ENCODE data around the gene RAB7A. TPM values are rescaled to one million over a fixed set of nuclear protein-coding genes. Genes with fewer than 3 reads are reported as not detected.

Gene RAB7A
- total and polyA plus RNA-seq, 2 of the 8 experiments (the other 6 are each of a cell fraction or from before 2014, with no cell fraction given) = 179 to 195 TPM

DNA sequence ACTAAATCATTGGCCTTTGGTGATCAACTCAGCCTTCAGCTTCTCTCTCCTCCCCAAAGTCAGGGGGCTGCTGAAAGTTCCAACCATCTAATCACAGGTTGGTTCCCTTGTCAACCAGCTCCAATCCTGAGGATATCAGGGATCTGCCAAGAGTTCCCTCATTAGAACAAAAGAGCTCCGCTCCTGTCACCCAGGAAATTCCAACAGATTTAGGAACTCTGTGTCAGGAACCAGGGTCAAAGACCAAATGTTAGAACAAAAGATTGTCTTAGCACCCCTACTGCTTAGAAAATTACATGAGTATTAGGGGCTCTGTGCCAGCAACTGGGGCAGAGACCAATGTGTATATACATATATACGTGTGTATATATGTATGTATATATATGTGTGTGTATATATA is 32.3 kb upstream of the RAB7A start (continued):
- no peak for TF ChIP-seq EP300 (IDR thresholded peaks at IDR 0.05; ENCODE audit: borderline replicate concordance in 1 of 2, low read depth in 2 of 2, low read length in 2 of 2)
- TF ChIP-seq, protein P1, sequence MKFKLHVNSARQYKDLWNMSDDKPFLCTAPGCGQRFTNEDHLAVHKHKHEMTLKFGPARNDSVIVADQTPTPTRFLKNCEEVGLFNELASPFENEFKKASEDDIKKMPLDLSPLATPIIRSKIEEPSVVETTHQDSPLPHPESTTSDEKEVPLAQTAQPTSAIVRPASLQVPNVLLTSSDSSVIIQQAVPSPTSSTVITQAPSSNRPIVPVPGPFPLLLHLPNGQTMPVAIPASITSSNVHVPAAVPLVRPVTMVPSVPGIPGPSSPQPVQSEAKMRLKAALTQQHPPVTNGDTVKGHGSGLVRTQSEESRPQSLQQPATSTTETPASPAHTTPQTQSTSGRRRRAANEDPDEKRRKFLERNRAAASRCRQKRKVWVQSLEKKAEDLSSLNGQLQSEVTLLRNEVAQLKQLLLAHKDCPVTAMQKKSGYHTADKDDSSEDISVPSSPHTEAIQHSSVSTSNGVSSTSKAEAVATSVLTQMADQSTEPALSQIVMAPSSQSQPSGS (IDR thresholded peaks at IDR 0.05; ENCODE audit: low read length) = no peak

Measured in H1 (cell line).